ENCODE measurements around the gene ABCC11. TPM values are rescaled to one million over a fixed set of nuclear protein-coding genes. Genes with fewer than 3 reads are reported as not detected.

Gene ABCC11
- total RNA-seq, 4 donors from 2014 or later, result 0.40 to 0.66 TPM; not detected in 2

GRCh38 chr16:48236286-48236685 lies 11.1 kb downstream of the ABCC11 start:
- no peak for TF ChIP-seq POLR2A (IDR thresholded peaks at IDR 0.05)
- no peak for TF ChIP-seq CTCF (IDR thresholded peaks at IDR 0.05)
- Histone ChIP-seq H3K27me3 (no peaks in the 10 kb centered on the region), H3K27ac (no peak overlapping the region), H3K9me3 (no peaks in the 10 kb centered on the region), H3K4me1 (no peaks in the 10 kb centered on the region), H3K36me3 (no peaks in the 10 kb centered on the region), H3K4me3 (no peak overlapping the region)
- DNase-seq, result no peak

- Histone ChIP-seq H3K27ac (peak overlapping the region in 1 of 4 donors; percentile 15), H3K4me1 (no peaks in the 10 kb centered on the region), H3K36me3 (no peaks in the 10 kb centered on the region), H3K27me3 (no peaks in the 10 kb centered on the region), H3K4me3 (no peak overlapping the region), H3K9me3 (no peaks in the 10 kb centered on the region)
- no peak for TF ChIP-seq POLR2A (IDR thresholded peaks at IDR 0.05)
- no peak for TF ChIP-seq CTCF (IDR thresholded peaks at IDR 0.05)
- DNase-seq, result no peak
Observed at GRCh38 chr16:48235556-48236136, 11.7 kb downstream of the ABCC11 start.

- no peak for DNase-seq
- H3K36me3 ChIP-seq, result no peaks in the 10 kb centered on the region
- TF ChIP-seq POLR2A (IDR thresholded peaks at IDR 0.05) (no peak), CTCF (IDR thresholded peaks at IDR 0.05) (no peak)
- H3K27ac ChIP-seq, result no peak overlapping the region
- no peaks in the 10 kb centered on the region for H3K9me3 ChIP-seq
- no peaks in the 10 kb centered on the region for H3K4me1 ChIP-seq
- H3K27me3 ChIP-seq, result no peaks in the 10 kb centered on the region
- no peak overlapping the region for H3K4me3 ChIP-seq
Observed at GRCh38 chr16:48235058-48235555, 12.2 kb downstream of the ABCC11 start.

GRCh38 chr16:48234630-48235029 lies 12.7 kb downstream of the ABCC11 start:
- no peak overlapping the region for H3K4me3 ChIP-seq
- H3K27me3 ChIP-seq, result no peaks in the 10 kb centered on the region
- H3K9me3 ChIP-seq, result no peaks in the 10 kb centered on the region
- H3K27ac ChIP-seq, result no peak overlapping the region
- H3K4me1 ChIP-seq, result no peaks in the 10 kb centered on the region
- no peaks in the 10 kb centered on the region for H3K36me3 ChIP-seq
- TF ChIP-seq CTCF (IDR thresholded peaks at IDR 0.05) (no peak), POLR2A (IDR thresholded peaks at IDR 0.05) (no peak)
- no peak for DNase-seq

- no peak for DNase-seq
- Histone ChIP-seq H3K4me3 (no peak overlapping the region), H3K27ac (no peak overlapping the region), H3K4me1 (no peaks in the 10 kb centered on the region), H3K36me3 (no peaks in the 10 kb centered on the region), H3K27me3 (no peaks in the 10 kb centered on the region), H3K9me3 (no peaks in the 10 kb centered on the region)
- TF ChIP-seq CTCF (IDR thresholded peaks at IDR 0.05) (no peak), POLR2A (IDR thresholded peaks at IDR 0.05) (no peak)
Observed at GRCh38 chr16:48232493-48233040, 14.8 kb downstream of the ABCC11 start.

Data from Peyer's patch (tissue), 4 donors.